K562 (cell line): ENCODE results near the gene GHRL. TPM values are rescaled to one million over a fixed set of nuclear protein-coding genes. Genes with fewer than 3 reads are reported as not detected.

Experiments used
- ARID2 ChIP-seq: fragments of 450-650 bp; IDR thresholded peaks from 2 replicates; pipeline ENCODE4 v1.6.1; 2017; ENCODE audit warnings: antibody characterized with exemption, mild to moderate bottlenecking
- ATF1 ChIP-seq, 2 experiments: fragments of 450-650 bp in 1 of 2; IDR thresholded peaks; 2 replicates each; pipeline ENCODE4 v1.6.1; 2016; ENCODE audit warnings: missing compliant biosample characterization in 1 of 2, missing genetic modification characterization in 1 of 2
- BHLHE40 ChIP-seq: IDR thresholded peaks from 2 replicates; pipeline ENCODE4 v1.6.1; 2011; ENCODE audit warnings: low read length, improper control_type of control experiment
- CBX3 ChIP-seq, 2 experiments: IDR thresholded peaks; 1 replicate in 1 of 2; 2 replicates in 1 of 2; pipeline ENCODE4 v1.6.1; 2012; ENCODE audit warnings: inconsistent platforms in 2 of 2, low read length in 2 of 2, borderline replicate concordance in 1 of 2, control low read depth in 1 of 2
- DPF2 ChIP-seq: fragments of 450-650 bp; IDR thresholded peaks from 2 replicates; pipeline ENCODE4 v1.6.1; 2016
- ELF1 ChIP-seq: fragments of 200-800 bp; sonication (Bioruptor generic); IDR thresholded peaks from 2 replicates; pipeline ENCODE4 v1.6.1; 2016; ENCODE audit warnings: missing genetic modification characterization, missing compliant biosample characterization
- ETV1 ChIP-seq: fragments of 450-650 bp; conservative IDR thresholded peaks from 2 replicates; pipeline ENCODE4 v1.6.1; 2016; ENCODE audit warnings: missing genetic modification characterization, control low read depth, low read depth, missing compliant biosample characterization
- FOS ChIP-seq: IDR thresholded peaks from 3 replicates; pipeline ENCODE4 v1.6.1; 2011; ENCODE audit not compliant: insufficient read length; ENCODE audit errors: extremely low read depth
- FOXK1 ChIP-seq: sonication (generic); formaldehyde crosslinking; IDR thresholded peaks from 2 replicates; pipeline ENCODE4 v1.8.0; 2022; ENCODE audit warnings: missing genetic modification reagents, mild to moderate bottlenecking, borderline replicate concordance
- HOXB6 ChIP-seq: fragments of 250-450 bp; sonication (Bioruptor Pico); IDR thresholded peaks from 2 replicates; pipeline ENCODE4 v1.5.1; 2022; ENCODE audit warnings: mild to moderate bottlenecking, borderline replicate concordance
- MAFK ChIP-seq: IDR thresholded peaks from 2 replicates; pipeline ENCODE4 v1.6.1; 2011; ENCODE audit warnings: low read length, improper control_type of control experiment
- NFATC3 ChIP-seq: fragments of 450-650 bp; IDR thresholded peaks from 2 replicates; pipeline ENCODE4 v1.6.1; 2017; ENCODE audit warnings: mild to moderate bottlenecking
- PRPF4 ChIP-seq: fragments of 200-400 bp; formaldehyde crosslinking; IDR thresholded peaks from one replicate; pipeline ENCODE4 v1.6.1; 2017; ENCODE audit warnings: low read length, low read depth, mild to moderate bottlenecking; ENCODE audit not compliant: insufficient read depth, poor library complexity, severe bottlenecking
- RNF2 ChIP-seq: sonication (generic); IDR thresholded peaks from 2 replicates; pipeline ENCODE4 v1.6.1; 2016
- SMARCA5 ChIP-seq: fragments of 450-650 bp; IDR thresholded peaks from 2 replicates; pipeline ENCODE4 v1.6.1; 2016
- TOE1 ChIP-seq, 2 experiments: fragments of 450-650 bp in 1 of 2; sonication (generic) in 1 of 2; formaldehyde crosslinking in 1 of 2; IDR thresholded peaks; 2 replicates each; pipeline versions ENCODE4 v1.7.1 to v1.8.0; 2016 to 2022; ENCODE audit warnings: borderline replicate concordance in 2 of 2, mild to moderate bottlenecking in 2 of 2, antibody characterized with exemption in 1 of 2, inconsistent platforms in 1 of 2, low read depth in 1 of 2, missing genetic modification reagents in 1 of 2, moderate library complexity in 1 of 2
- VEZF1 ChIP-seq: fragments of 200-800 bp; sonication (Bioruptor generic); IDR thresholded peaks from 2 replicates; pipeline ENCODE4 v1.6.1; 2017; ENCODE audit warnings: missing genetic modification characterization, missing compliant biosample characterization
- ZBTB7A ChIP-seq: IDR thresholded peaks from 2 replicates; pipeline ENCODE4 v1.6.1; 2011; ENCODE audit warnings: low read depth, mild to moderate bottlenecking, low read length, moderate library complexity, borderline replicate concordance; ENCODE audit not compliant: control insufficient read depth
- ZNF79 ChIP-seq: fragments of 250-450 bp; sonication (Bioruptor Pico); IDR thresholded peaks from 2 replicates; pipeline ENCODE4 v1.4.0; 2020; ENCODE audit warnings: low read depth, mild to moderate bottlenecking, moderate library complexity
- polyA plus RNA-seq, 8 experiments: library from polyadenylated mRNA; depleted of rRNA in 4 of 8; stranded (reverse) in 5 of 8; unstranded in 3 of 8; fragments of >200 nt; fragmentation: Nextera tagmentation in 2 of 8; fragmentation: Illumina TruSeq in 1 of 8; extraction: Ambion mirVana in 2 of 8; extraction: Trizol in 1 of 8; gene quantifications; 2 replicates each; pipeline versions ENCODE4 v1.2.1 to v1.2.3, GENCODE V29; 2011 to 2014; ENCODE audit warnings: inconsistent platforms in 1 of 8, missing spikeins in 1 of 8
- total RNA-seq, 7 experiments: library from RNA; depleted of rRNA in 6 of 7; stranded (reverse); fragments of >200 nt in 6 of 7; fragmentation: Illumina TruSeq in 2 of 7; extraction: Trizol in 2 of 7; gene quantifications; 2 replicates each; pipeline versions ENCODE4 v1.2.1 to v1.2.3, GENCODE V29; 2011 to 2021; ENCODE audit warnings: low replicate concordance in 1 of 7
- TF ChIP-seq, protein P1 (sequence below): fragments of 250-450 bp; sonication (Bioruptor Pico); IDR thresholded peaks from 2 replicates; pipeline ENCODE4 v1.8.0; 2021; ENCODE audit warnings: moderate library complexity, mild to moderate bottlenecking, inconsistent platforms
- TF ChIP-seq, protein P2 (sequence below), 2 experiments: IDR thresholded peaks in 1 of 2; conservative IDR thresholded peaks in 1 of 2; 2 replicates each; pipeline ENCODE4 v1.6.1; 2016; ENCODE audit warnings: low read depth in 2 of 2, mild to moderate bottlenecking in 1 of 2, missing compliant biosample characterization in 1 of 2, missing genetic modification characterization in 1 of 2, moderate library complexity in 1 of 2

The GHRL gene
- total and polyA plus RNA-seq, 9 of the 15 experiments (the other 6 are each of a cell fraction or from before 2014, with no cell fraction given), result 0.08 to 0.29 (median 0.15) TPM; not detected in 5

GRCh38 chr3:10242182-10243065 is 50.3 kb downstream of the GHRL start (continued):
- TF ChIP-seq, protein P1, sequence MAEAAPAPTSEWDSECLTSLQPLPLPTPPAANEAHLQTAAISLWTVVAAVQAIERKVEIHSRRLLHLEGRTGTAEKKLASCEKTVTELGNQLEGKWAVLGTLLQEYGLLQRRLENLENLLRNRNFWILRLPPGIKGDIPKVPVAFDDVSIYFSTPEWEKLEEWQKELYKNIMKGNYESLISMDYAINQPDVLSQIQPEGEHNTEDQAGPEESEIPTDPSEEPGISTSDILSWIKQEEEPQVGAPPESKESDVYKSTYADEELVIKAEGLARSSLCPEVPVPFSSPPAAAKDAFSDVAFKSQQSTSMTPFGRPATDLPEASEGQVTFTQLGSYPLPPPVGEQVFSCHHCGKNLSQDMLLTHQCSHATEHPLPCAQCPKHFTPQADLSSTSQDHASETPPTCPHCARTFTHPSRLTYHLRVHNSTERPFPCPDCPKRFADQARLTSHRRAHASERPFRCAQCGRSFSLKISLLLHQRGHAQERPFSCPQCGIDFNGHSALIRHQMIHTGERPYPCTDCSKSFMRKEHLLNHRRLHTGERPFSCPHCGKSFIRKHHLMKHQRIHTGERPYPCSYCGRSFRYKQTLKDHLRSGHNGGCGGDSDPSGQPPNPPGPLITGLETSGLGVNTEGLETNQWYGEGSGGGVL (CRISPR knock-in tag), result no peak
- no peak for TF ChIP-seq NFATC3
- TF ChIP-seq RNF2, result peak; percentile 65; the same call in 1 of the 2 replicates
- no peak for TF ChIP-seq ARID2
- no peak for TF ChIP-seq SMARCA5
- TF ChIP-seq DPF2, result peak; percentile 40; the same call in 1 of the 2 replicates
- TF ChIP-seq CBX3 (IDR thresholded peaks at IDR 0.05; ENCODE audit: borderline replicate concordance in 1 of 2, low read length in 2 of 2), result no peak; a peak in 1 of 3 replicates
- TF ChIP-seq VEZF1, result peak; percentile 47; the same call in 1 of the 2 replicates
- TF ChIP-seq, protein P2, sequence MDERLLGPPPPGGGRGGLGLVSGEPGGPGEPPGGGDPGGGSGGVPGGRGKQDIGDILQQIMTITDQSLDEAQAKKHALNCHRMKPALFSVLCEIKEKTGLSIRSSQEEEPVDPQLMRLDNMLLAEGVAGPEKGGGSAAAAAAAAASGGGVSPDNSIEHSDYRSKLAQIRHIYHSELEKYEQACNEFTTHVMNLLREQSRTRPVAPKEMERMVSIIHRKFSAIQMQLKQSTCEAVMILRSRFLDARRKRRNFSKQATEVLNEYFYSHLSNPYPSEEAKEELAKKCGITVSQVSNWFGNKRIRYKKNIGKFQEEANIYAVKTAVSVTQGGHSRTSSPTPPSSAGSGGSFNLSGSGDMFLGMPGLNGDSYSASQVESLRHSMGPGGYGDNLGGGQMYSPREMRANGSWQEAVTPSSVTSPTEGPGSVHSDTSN (CRISPR knock-in tag; IDR thresholded peaks at IDR 0.05; ENCODE audit: low read depth), result no peak
- TF ChIP-seq, protein P2 (tag; conservative IDR thresholded peaks at IDR 0.05; ENCODE audit: low read depth), result no peak
- no peak for TF ChIP-seq TOE1 (IDR thresholded peaks at IDR 0.05; ENCODE audit: borderline replicate concordance)
- TF ChIP-seq TOE1 (CRISPR knock-in tag; IDR thresholded peaks at IDR 0.05; ENCODE audit: borderline replicate concordance, low read depth), result no peak
- no peak for TF ChIP-seq FOS
- no peak for TF ChIP-seq HOXB6
- TF ChIP-seq ELF1 (tag), result no peak
- peak; percentile 98 for TF ChIP-seq ZNF79
- peak; percentile 43; the same call in 1 of the 2 replicates for TF ChIP-seq ZBTB7A
- TF ChIP-seq ETV1 (tag), result peak; percentile 98
- TF ChIP-seq MAFK, result peak; percentile 28; the same call in 1 of the 2 replicates
- TF ChIP-seq PRPF4, result no peak
- no peak for TF ChIP-seq ATF1 (CRISPR knock-in tag; IDR thresholded peaks at IDR 0.05)
- peak; percentile 58 for TF ChIP-seq ATF1 (tag; IDR thresholded peaks at IDR 0.05)
- TF ChIP-seq BHLHE40, result peak; percentile 57; the same call in 1 of the 2 replicates
- TF ChIP-seq FOXK1, result no peak
